Measurements from ENCODE around the gene SLC26A8. TPM values are rescaled to one million over a fixed set of nuclear protein-coding genes. Genes with fewer than 3 reads are reported as not detected.

Gene SLC26A8
- total and polyA plus RNA-seq, 4 donors: 0.03 to 0.33 (median 0.18) TPM

DNA sequence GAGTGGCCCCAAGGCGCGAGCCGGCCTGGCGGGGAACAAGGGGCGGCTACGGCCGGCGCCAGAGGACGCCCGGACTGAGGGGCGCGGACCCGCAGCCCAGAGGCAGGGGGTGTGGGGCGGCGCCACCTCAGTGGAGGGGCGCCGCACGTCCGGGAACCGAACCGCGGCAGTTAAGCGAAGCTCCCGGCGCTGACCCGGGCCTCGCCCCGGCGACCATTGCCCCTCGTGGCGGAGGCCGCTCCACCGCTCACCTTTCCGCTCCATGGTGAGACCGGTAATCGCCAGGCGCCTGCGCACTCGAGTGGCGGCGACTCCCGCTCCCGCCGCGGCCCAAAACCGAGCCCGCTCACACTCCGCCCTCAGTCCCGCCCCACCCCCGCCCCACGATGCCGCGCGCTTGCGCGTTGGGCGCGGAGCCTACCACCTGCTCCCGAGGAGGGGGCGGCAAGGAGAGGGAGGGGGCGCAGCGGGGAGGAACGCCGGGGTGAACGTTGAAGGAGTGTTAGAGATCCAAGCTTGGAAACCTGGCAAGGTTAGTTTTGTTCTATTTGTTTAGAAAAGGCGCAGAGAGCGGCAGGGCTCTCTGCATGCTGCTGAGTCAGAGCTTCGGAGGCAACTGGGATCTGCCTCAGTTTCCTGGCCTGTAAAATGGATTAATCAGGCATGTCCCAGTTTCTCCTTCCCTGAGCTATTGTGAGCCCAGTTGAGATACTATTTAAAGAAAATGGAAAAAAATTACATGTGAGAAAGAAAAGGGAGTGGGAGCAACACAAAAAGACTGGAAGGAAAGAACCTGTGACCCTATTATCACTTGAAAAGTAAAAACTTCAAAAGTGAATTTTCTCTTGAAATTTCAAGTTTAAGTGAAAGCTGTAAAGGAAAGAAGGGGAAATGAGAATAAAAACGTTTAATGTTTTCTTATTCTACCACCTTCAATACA is 103.4 kb downstream of the SLC26A8 start, which contains the start of gene SRPK1:
Gene SRPK1 (minus strand): TSS at position 306 of the 940 bp plus-strand sequence. CDS start 42 bp downstream, at position 264.
- H3K27me3 ChIP-seq (ENCODE audit: control insufficient read depth in 4 of 4, insufficient read depth in 4 of 4, low read length in 3 of 4): no peaks in the 10 kb centered on the region
- peak; percentile 94 for DNase-seq (ENCODE audit: low spot score)
- TF ChIP-seq FOXA2 (IDR thresholded peaks at IDR 0.05): no peak
- TF ChIP-seq YY1 (IDR thresholded peaks at IDR 0.05): peak; percentile 57
- TF ChIP-seq, protein P1, sequence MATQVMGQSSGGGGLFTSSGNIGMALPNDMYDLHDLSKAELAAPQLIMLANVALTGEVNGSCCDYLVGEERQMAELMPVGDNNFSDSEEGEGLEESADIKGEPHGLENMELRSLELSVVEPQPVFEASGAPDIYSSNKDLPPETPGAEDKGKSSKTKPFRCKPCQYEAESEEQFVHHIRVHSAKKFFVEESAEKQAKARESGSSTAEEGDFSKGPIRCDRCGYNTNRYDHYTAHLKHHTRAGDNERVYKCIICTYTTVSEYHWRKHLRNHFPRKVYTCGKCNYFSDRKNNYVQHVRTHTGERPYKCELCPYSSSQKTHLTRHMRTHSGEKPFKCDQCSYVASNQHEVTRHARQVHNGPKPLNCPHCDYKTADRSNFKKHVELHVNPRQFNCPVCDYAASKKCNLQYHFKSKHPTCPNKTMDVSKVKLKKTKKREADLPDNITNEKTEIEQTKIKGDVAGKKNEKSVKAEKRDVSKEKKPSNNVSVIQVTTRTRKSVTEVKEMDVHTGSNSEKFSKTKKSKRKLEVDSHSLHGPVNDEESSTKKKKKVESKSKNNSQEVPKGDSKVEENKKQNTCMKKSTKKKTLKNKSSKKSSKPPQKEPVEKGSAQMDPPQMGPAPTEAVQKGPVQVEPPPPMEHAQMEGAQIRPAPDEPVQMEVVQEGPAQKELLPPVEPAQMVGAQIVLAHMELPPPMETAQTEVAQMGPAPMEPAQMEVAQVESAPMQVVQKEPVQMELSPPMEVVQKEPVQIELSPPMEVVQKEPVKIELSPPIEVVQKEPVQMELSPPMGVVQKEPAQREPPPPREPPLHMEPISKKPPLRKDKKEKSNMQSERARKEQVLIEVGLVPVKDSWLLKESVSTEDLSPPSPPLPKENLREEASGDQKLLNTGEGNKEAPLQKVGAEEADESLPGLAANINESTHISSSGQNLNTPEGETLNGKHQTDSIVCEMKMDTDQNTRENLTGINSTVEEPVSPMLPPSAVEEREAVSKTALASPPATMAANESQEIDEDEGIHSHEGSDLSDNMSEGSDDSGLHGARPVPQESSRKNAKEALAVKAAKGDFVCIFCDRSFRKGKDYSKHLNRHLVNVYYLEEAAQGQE (IDR thresholded peaks at IDR 0.05): peak; percentile 39
- TF ChIP-seq HNF4G (IDR thresholded peaks at IDR 0.05): no peak
- TF ChIP-seq FOXA1 (IDR thresholded peaks at IDR 0.05): no peak
- TF ChIP-seq, protein P2, sequence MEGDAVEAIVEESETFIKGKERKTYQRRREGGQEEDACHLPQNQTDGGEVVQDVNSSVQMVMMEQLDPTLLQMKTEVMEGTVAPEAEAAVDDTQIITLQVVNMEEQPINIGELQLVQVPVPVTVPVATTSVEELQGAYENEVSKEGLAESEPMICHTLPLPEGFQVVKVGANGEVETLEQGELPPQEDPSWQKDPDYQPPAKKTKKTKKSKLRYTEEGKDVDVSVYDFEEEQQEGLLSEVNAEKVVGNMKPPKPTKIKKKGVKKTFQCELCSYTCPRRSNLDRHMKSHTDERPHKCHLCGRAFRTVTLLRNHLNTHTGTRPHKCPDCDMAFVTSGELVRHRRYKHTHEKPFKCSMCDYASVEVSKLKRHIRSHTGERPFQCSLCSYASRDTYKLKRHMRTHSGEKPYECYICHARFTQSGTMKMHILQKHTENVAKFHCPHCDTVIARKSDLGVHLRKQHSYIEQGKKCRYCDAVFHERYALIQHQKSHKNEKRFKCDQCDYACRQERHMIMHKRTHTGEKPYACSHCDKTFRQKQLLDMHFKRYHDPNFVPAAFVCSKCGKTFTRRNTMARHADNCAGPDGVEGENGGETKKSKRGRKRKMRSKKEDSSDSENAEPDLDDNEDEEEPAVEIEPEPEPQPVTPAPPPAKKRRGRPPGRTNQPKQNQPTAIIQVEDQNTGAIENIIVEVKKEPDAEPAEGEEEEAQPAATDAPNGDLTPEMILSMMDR (IDR thresholded peaks at IDR 0.05; ENCODE audit: low read depth, low read length, missing input control): no peak
- peak; percentile 62 to 66 for TF ChIP-seq EGR1 (IDR thresholded peaks at IDR 0.05; ENCODE audit: low read depth in 2 of 2)
- no peak for TF ChIP-seq GABPA (IDR thresholded peaks at IDR 0.05 in 1 of 2, conservative IDR thresholded peaks at IDR 0.05 in 1 of 2)
- TF ChIP-seq, protein P3, sequence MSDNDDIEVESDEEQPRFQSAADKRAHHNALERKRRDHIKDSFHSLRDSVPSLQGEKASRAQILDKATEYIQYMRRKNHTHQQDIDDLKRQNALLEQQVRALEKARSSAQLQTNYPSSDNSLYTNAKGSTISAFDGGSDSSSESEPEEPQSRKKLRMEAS (IDR thresholded peaks at IDR 0.05): peak; percentile 50
- peak; percentile 23 to 26 for TF ChIP-seq RXRA (IDR thresholded peaks at IDR 0.05)
- TF ChIP-seq SP1 (IDR thresholded peaks at IDR 0.05): peak; percentile 20
- H3K36me3 ChIP-seq (ENCODE audit: control insufficient read depth in 4 of 4, insufficient read depth in 3 of 4, low read depth in 1 of 4, low read length in 3 of 4): no peaks in the 10 kb centered on the region
- H3K9me3 ChIP-seq (ENCODE audit: control insufficient read depth in 4 of 4, low read length in 3 of 4): no peaks in the 10 kb centered on the region
- H3K4me3 ChIP-seq (ENCODE audit: low read depth in 1 of 3, low read length in 3 of 3): peak within 1 kb of the TSS; percentile 90 to 96 (median 93)
- H3K9ac ChIP-seq (ENCODE audit: low read depth in 1 of 2, low read length in 2 of 2): peak within 1 kb of the TSS; percentile 85 to 97
- peaks cover 2 to 29% (median 18%) of the 10 kb centered on the region in 4 donors for H3K4me1 ChIP-seq (ENCODE audit: control insufficient read depth in 4 of 4, insufficient read depth in 4 of 4, low read length in 3 of 4)
- peak within 1 kb of the TSS; percentile 81 to 85 for H3K27ac ChIP-seq (ENCODE audit: low read depth in 1 of 2, low read length in 2 of 2)
- WGBS: under 1% methylated on average over 69 of the region's 69 CpGs

DNA sequence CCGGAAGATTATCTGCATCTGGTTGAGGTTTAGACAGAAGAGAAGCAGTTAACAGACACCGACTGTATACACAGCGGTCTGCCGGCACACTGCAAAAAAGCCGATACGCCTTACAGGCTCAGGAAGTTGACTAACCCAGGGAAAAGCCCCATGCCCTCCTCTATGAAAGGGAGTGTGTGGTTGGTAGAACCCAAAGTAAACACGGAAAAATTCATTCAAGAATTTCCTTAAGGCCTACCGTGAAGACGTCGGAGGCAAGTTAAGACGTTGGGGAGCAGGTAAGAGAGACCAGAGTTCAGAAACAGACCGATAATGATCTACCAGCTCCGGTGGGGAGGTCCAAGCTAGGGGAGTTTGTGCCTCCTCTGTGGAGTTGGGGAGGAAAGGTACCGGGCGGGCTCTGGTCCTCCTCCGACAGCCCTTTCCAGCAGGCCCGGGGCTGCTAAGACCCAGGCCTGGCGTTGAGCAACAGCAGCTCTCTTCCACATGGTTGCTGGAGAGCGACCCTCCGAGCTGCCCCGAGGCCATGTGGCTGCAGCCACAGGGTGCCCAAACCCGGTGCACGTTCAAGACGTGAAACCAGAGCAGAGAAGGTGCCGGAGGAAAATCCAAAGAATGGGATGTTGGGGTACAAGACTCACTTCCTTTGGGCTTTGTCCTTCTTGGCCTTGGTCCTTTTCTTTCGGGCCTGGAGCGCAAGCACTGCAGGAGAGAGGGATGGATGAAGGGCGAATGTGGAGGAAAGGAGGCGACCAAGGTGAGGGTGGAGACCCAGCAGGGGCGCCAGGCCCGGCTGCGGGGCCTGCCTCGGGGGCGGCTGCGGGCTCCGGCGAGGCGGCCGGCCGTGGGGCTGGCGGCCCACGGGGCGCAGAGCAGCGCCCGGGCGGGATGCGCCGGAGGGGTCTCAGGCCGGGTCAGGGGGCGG is 104.4 kb downstream of the SLC26A8 start:
- no peaks in the 10 kb centered on the region for H3K27me3 ChIP-seq (ENCODE audit: control insufficient read depth in 4 of 4, insufficient read depth in 4 of 4, low read length in 3 of 4)
- peak; percentile 53 for DNase-seq (ENCODE audit: low spot score)
- WGBS: under 1% methylated on average over 50 of the region's 50 CpGs
- no peaks in the 10 kb centered on the region for H3K9me3 ChIP-seq (ENCODE audit: control insufficient read depth in 4 of 4, low read length in 3 of 4)
- H3K4me3 ChIP-seq (ENCODE audit: low read depth in 1 of 3, low read length in 3 of 3): peak overlapping the region; percentile 90 to 96 (median 91)
- H3K27ac ChIP-seq (ENCODE audit: low read depth in 1 of 2, low read length in 2 of 2): peak overlapping the region; percentile 81 to 85
- peaks cover 2 to 29% (median 18%) of the 10 kb centered on the region in 4 donors for H3K4me1 ChIP-seq (ENCODE audit: control insufficient read depth in 4 of 4, insufficient read depth in 4 of 4, low read length in 3 of 4)
- H3K9ac ChIP-seq (ENCODE audit: low read depth in 1 of 2, low read length in 2 of 2): peak overlapping the region; percentile 85 to 97
- no peak for TF ChIP-seq TAF1 (conservative IDR thresholded peaks at IDR 0.05)
- no peak for TF ChIP-seq EGR1 (IDR thresholded peaks at IDR 0.05; ENCODE audit: low read depth in 2 of 2)
- peak; percentile 8 for TF ChIP-seq YY1 (IDR thresholded peaks at IDR 0.05)
- TF ChIP-seq, protein P4, sequence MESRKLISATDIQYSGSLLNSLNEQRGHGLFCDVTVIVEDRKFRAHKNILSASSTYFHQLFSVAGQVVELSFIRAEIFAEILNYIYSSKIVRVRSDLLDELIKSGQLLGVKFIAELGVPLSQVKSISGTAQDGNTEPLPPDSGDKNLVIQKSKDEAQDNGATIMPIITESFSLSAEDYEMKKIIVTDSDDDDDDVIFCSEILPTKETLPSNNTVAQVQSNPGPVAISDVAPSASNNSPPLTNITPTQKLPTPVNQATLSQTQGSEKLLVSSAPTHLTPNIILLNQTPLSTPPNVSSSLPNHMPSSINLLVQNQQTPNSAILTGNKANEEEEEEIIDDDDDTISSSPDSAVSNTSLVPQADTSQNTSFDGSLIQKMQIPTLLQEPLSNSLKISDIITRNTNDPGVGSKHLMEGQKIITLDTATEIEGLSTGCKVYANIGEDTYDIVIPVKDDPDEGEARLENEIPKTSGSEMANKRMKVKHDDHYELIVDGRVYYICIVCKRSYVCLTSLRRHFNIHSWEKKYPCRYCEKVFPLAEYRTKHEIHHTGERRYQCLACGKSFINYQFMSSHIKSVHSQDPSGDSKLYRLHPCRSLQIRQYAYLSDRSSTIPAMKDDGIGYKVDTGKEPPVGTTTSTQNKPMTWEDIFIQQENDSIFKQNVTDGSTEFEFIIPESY (IDR thresholded peaks at IDR 0.05): no peak
- TF ChIP-seq, protein P3 (IDR thresholded peaks at IDR 0.05): no peak
- no peak for TF ChIP-seq FOXA2 (IDR thresholded peaks at IDR 0.05)
- H3K36me3 ChIP-seq (ENCODE audit: control insufficient read depth in 4 of 4, insufficient read depth in 3 of 4, low read depth in 1 of 4, low read length in 3 of 4): peaks cover 0 to 3% (median 1%) of the 10 kb centered on the region in 4 donors

Measured in liver (tissue), 9 donors.